Neuronal stem cell (in vitro differentiated cells): Measurements from ENCODE around the gene C12orf50. TPM values are rescaled to one million over a fixed set of nuclear protein-coding genes. Genes with fewer than 3 reads are reported as not detected.

Source experiments
- small RNA-seq: library from polyadenylated mRNA; stranded (forward); fragments of <200 nt; extraction: miRNeasy Mini kit (QIAGEN cat#:217004); gene quantifications from one replicate; pipeline ENCODE3, GENCODE V24; 2013; ENCODE audit not compliant: insufficient read depth

C12orf50 gene

Small RNA genes within 50 kb of the gene (small RNA-seq; reads per million reads assigned to genes)
- gene RNA5SP364: not detected
